OCI-LY3 (cell line): ENCODE results near the gene SLC5A1.

Experiments
- H2AFZ ChIP-seq: fragments of 200-600, 300-600 bp; shearing (Covaris generic); 2 replicates; pipeline ENCODE4 v1.6.0; 2014; ENCODE audit warnings: antibody characterized with exemption, low read depth, low read length
- H3K27ac ChIP-seq: fragments of 200-600, 300-600 bp; sonication (generic); 2 replicates; pipeline ENCODE4 v1.5.1; 2014; ENCODE audit warnings: mild to moderate bottlenecking, low read length, moderate library complexity, mixed read lengths
- H3K27me3 ChIP-seq: fragments of 200-600, 300-600 bp; sonication (generic); 2 replicates; pipeline ENCODE4 v1.6.1; 2014; ENCODE audit warnings: low read depth, low read length, mixed read lengths
- H3K36me3 ChIP-seq: fragments of 200-600, 300-600 bp; sonication (generic); replicated peaks from 2 replicates; pipeline ENCODE3; 2014; ENCODE audit warnings: low read depth, low read length, mixed read lengths
- H3K4me1 ChIP-seq: fragments of 300-600, 200-600 bp; sonication (generic); 2 replicates; pipeline ENCODE4 v1.6.1; 2014; ENCODE audit warnings: low read length, mixed read lengths
- H3K4me2 ChIP-seq: fragments of 200-600, 300-600 bp; sonication (generic); 2 replicates; pipeline ENCODE4 v1.6.1; 2014; ENCODE audit warnings: low read length, mixed read lengths
- H3K4me3 ChIP-seq: fragments of 300-600, 200-600 bp; sonication (generic); 2 replicates; pipeline ENCODE4 v1.5.1; 2014; ENCODE audit warnings: antibody characterized with exemption, mild to moderate bottlenecking, low read length, moderate library complexity
- H3K79me2 ChIP-seq: fragments of 300-600, 200-600 bp; shearing (Covaris generic); 2 replicates; pipeline ENCODE4 v1.6.1; 2014; ENCODE audit warnings: mild to moderate bottlenecking, low read length, mixed read lengths
- H3K9ac ChIP-seq: fragments of 300-600, 200-600 bp; shearing (Covaris generic); 2 replicates; pipeline ENCODE4 v1.6.0; 2014; ENCODE audit warnings: mild to moderate bottlenecking, low read length, moderate library complexity
- H3K9me3 ChIP-seq: fragments of 200-600, 300-600 bp; shearing (Covaris generic); 2 replicates; pipeline ENCODE4 v1.6.1; 2014; ENCODE audit warnings: low read length, mixed read lengths; ENCODE audit not compliant: insufficient read depth
- H4K20me1 ChIP-seq: fragments of 200-600, 300-600 bp; sonication (generic); 2 replicates; pipeline ENCODE4 v1.6.1; 2016; ENCODE audit warnings: low read length, mixed read lengths; ENCODE audit not compliant: insufficient read depth
- CTCF ChIP-seq: fragments of 200-600, 300-600 bp; sonication (generic); IDR thresholded peaks from 2 replicates; pipeline ENCODE4 v1.5.1; 2014; ENCODE audit warnings: antibody characterized with exemption, low read length, low read depth
- EZH2phosphoT487 ChIP-seq: fragments of 200-600 bp; shearing (Covaris generic); IDR thresholded peaks from 2 replicates; pipeline ENCODE4 v1.6.1; 2018; ENCODE audit warnings: antibody characterized with exemption, mixed run types, low read depth

Gene SLC5A1

GRCh38 chr22:32063701-32064100 lies 20.6 kb downstream of the SLC5A1 start:
- no peaks in the 10 kb centered on the region for H3K36me3 ChIP-seq
- no peaks in the 10 kb centered on the region for H4K20me1 ChIP-seq
- H3K27ac ChIP-seq, result no peak overlapping the region
- TF ChIP-seq EZH2phosphoT487 (no peak), CTCF (no peak)
- H3K9me3 ChIP-seq, result no peaks in the 10 kb centered on the region
- no peaks in the 10 kb centered on the region for H3K4me1 ChIP-seq
- peaks cover 62% of the 10 kb centered on the region for H3K27me3 ChIP-seq
- no peak overlapping the region for H2AFZ ChIP-seq
- H3K79me2 ChIP-seq, result no peaks in the 10 kb centered on the region
- H3K9ac ChIP-seq, result no peak overlapping the region
- H3K4me2 ChIP-seq, result no peak overlapping the region
- no peak overlapping the region for H3K4me3 ChIP-seq

GRCh38 chr22:32066820-32067219 lies 23.8 kb downstream of the SLC5A1 start:
- Histone ChIP-seq H3K27me3 (peaks cover 57% of the 10 kb centered on the region), H3K27ac (no peak overlapping the region), H3K36me3 (no peaks in the 10 kb centered on the region), H3K4me3 (no peak overlapping the region), H3K4me2 (no peak overlapping the region), H3K9me3 (no peaks in the 10 kb centered on the region), H3K4me1 (no peaks in the 10 kb centered on the region), H2AFZ (no peak overlapping the region), H3K79me2 (no peaks in the 10 kb centered on the region), H4K20me1 (no peaks in the 10 kb centered on the region), H3K9ac (no peak overlapping the region)
- TF ChIP-seq EZH2phosphoT487 (no peak), CTCF (no peak)

GRCh38 chr22:32067613-32068012 lies 24.6 kb downstream of the SLC5A1 start:
- H2AFZ ChIP-seq, result no peak overlapping the region
- no peaks in the 10 kb centered on the region for H4K20me1 ChIP-seq
- peaks cover 57% of the 10 kb centered on the region for H3K27me3 ChIP-seq
- no peaks in the 10 kb centered on the region for H3K79me2 ChIP-seq
- H3K9ac ChIP-seq, result no peak overlapping the region
- no peak overlapping the region for H3K27ac ChIP-seq
- H3K4me2 ChIP-seq, result no peak overlapping the region
- H3K4me1 ChIP-seq, result no peaks in the 10 kb centered on the region
- TF ChIP-seq EZH2phosphoT487 (no peak), CTCF (no peak)
- no peaks in the 10 kb centered on the region for H3K36me3 ChIP-seq
- H3K9me3 ChIP-seq, result no peaks in the 10 kb centered on the region
- H3K4me3 ChIP-seq, result no peak overlapping the region

- Histone ChIP-seq H2AFZ (no peak overlapping the region), H3K4me2 (no peak overlapping the region), H3K79me2 (no peaks in the 10 kb centered on the region), H3K9me3 (no peaks in the 10 kb centered on the region), H3K4me1 (no peaks in the 10 kb centered on the region), H3K36me3 (no peaks in the 10 kb centered on the region), H4K20me1 (no peaks in the 10 kb centered on the region), H3K4me3 (no peak overlapping the region), H3K27ac (no peak overlapping the region), H3K9ac (no peak overlapping the region), H3K27me3 (peaks cover 60% of the 10 kb centered on the region)
- TF ChIP-seq CTCF, result no peak
These were observed 26.7 kb downstream of the SLC5A1 start for GRCh38 chr22:32069579-32070372.
